OCI-LY3 (cell line): ENCODE data around the gene AMIGO2.
A peak's percentile ranks its signal among the peaks of the same experiment; 100 is the strongest.

Source experiments
- H2AFZ ChIP-seq: fragments of 200-600, 300-600 bp; shearing (Covaris generic); 2 replicates; pipeline ENCODE4 v1.6.0; 2014; ENCODE audit warnings: antibody characterized with exemption, low read depth, low read length
- H3K27ac ChIP-seq: fragments of 200-600, 300-600 bp; sonication (generic); 2 replicates; pipeline ENCODE4 v1.5.1; 2014; ENCODE audit warnings: mild to moderate bottlenecking, low read length, moderate library complexity, mixed read lengths
- H3K27me3 ChIP-seq: fragments of 200-600, 300-600 bp; sonication (generic); 2 replicates; pipeline ENCODE4 v1.6.1; 2014; ENCODE audit warnings: low read depth, low read length, mixed read lengths
- H3K36me3 ChIP-seq: fragments of 200-600, 300-600 bp; sonication (generic); replicated peaks from 2 replicates; pipeline ENCODE3; 2014; ENCODE audit warnings: low read depth, low read length, mixed read lengths
- H3K4me1 ChIP-seq: fragments of 300-600, 200-600 bp; sonication (generic); 2 replicates; pipeline ENCODE4 v1.6.1; 2014; ENCODE audit warnings: low read length, mixed read lengths
- H3K4me2 ChIP-seq: fragments of 200-600, 300-600 bp; sonication (generic); 2 replicates; pipeline ENCODE4 v1.6.1; 2014; ENCODE audit warnings: low read length, mixed read lengths
- H3K4me3 ChIP-seq: fragments of 300-600, 200-600 bp; sonication (generic); 2 replicates; pipeline ENCODE4 v1.5.1; 2014; ENCODE audit warnings: antibody characterized with exemption, mild to moderate bottlenecking, low read length, moderate library complexity
- H3K79me2 ChIP-seq: fragments of 300-600, 200-600 bp; shearing (Covaris generic); 2 replicates; pipeline ENCODE4 v1.6.1; 2014; ENCODE audit warnings: mild to moderate bottlenecking, low read length, mixed read lengths
- H3K9ac ChIP-seq: fragments of 300-600, 200-600 bp; shearing (Covaris generic); 2 replicates; pipeline ENCODE4 v1.6.0; 2014; ENCODE audit warnings: mild to moderate bottlenecking, low read length, moderate library complexity
- H3K9me3 ChIP-seq: fragments of 200-600, 300-600 bp; shearing (Covaris generic); 2 replicates; pipeline ENCODE4 v1.6.1; 2014; ENCODE audit warnings: low read length, mixed read lengths; ENCODE audit not compliant: insufficient read depth
- H4K20me1 ChIP-seq: fragments of 200-600, 300-600 bp; sonication (generic); 2 replicates; pipeline ENCODE4 v1.6.1; 2016; ENCODE audit warnings: low read length, mixed read lengths; ENCODE audit not compliant: insufficient read depth
- CTCF ChIP-seq: fragments of 200-600, 300-600 bp; sonication (generic); IDR thresholded peaks from 2 replicates; pipeline ENCODE4 v1.5.1; 2014; ENCODE audit warnings: antibody characterized with exemption, low read length, low read depth
- EZH2phosphoT487 ChIP-seq: fragments of 200-600 bp; shearing (Covaris generic); IDR thresholded peaks from 2 replicates; pipeline ENCODE4 v1.6.1; 2018; ENCODE audit warnings: antibody characterized with exemption, mixed run types, low read depth

The AMIGO2 gene

GRCh38 chr12:47071241-47071852 lies 8.4 kb downstream of the AMIGO2 start:
- H3K9ac ChIP-seq: no peak overlapping the region
- no peak overlapping the region for H3K4me3 ChIP-seq
- H3K36me3 ChIP-seq: peaks cover 4% of the 10 kb centered on the region
- H4K20me1 ChIP-seq: no peaks in the 10 kb centered on the region
- no peak overlapping the region for H3K27ac ChIP-seq
- H3K79me2 ChIP-seq: peaks cover 4% of the 10 kb centered on the region; the same call in 1 of the 2 replicates
- TF ChIP-seq EZH2phosphoT487: no peak
- peak; percentile 69 for TF ChIP-seq CTCF
- H3K4me1 ChIP-seq: peaks cover 23% of the 10 kb centered on the region
- H3K9me3 ChIP-seq: no peaks in the 10 kb centered on the region
- no peak overlapping the region for H3K4me2 ChIP-seq
- H2AFZ ChIP-seq: no peak overlapping the region
- H3K27me3 ChIP-seq: no peaks in the 10 kb centered on the region

- peaks cover 3% of the 10 kb centered on the region for H3K36me3 ChIP-seq
- no peaks in the 10 kb centered on the region for H4K20me1 ChIP-seq
- H3K27ac ChIP-seq: no peak overlapping the region
- no peaks in the 10 kb centered on the region for H3K9me3 ChIP-seq
- H3K9ac ChIP-seq: no peak overlapping the region
- H3K4me3 ChIP-seq: no peak overlapping the region
- no peak overlapping the region for H2AFZ ChIP-seq
- no peaks in the 10 kb centered on the region for H3K27me3 ChIP-seq
- H3K4me2 ChIP-seq: no peak overlapping the region
- H3K4me1 ChIP-seq: peaks cover 33% of the 10 kb centered on the region
- no peaks in the 10 kb centered on the region for H3K79me2 ChIP-seq
- TF ChIP-seq CTCF: no peak
- TF ChIP-seq EZH2phosphoT487: no peak
These were observed 9.4 kb downstream of the AMIGO2 start for GRCh38 chr12:47070310-47070709.

GRCh38 chr12:47068539-47068938 lies 11.2 kb downstream of the AMIGO2 start:
- no peak overlapping the region for H3K27ac ChIP-seq
- no peak overlapping the region for H2AFZ ChIP-seq
- H3K4me3 ChIP-seq: no peak overlapping the region
- H3K79me2 ChIP-seq: no peaks in the 10 kb centered on the region
- H3K9ac ChIP-seq: no peak overlapping the region
- peaks cover 46% of the 10 kb centered on the region for H3K4me1 ChIP-seq
- no peaks in the 10 kb centered on the region for H4K20me1 ChIP-seq
- H3K4me2 ChIP-seq: no peak overlapping the region
- H3K9me3 ChIP-seq: no peaks in the 10 kb centered on the region
- H3K36me3 ChIP-seq: peaks cover 3% of the 10 kb centered on the region
- TF ChIP-seq CTCF (no peak), EZH2phosphoT487 (no peak)
- no peaks in the 10 kb centered on the region for H3K27me3 ChIP-seq

- TF ChIP-seq CTCF (no peak), EZH2phosphoT487 (no peak)
- H3K79me2 ChIP-seq: no peaks in the 10 kb centered on the region
- H3K9me3 ChIP-seq: no peaks in the 10 kb centered on the region
- H3K4me3 ChIP-seq: no peak overlapping the region
- H3K4me1 ChIP-seq: peaks cover 50% of the 10 kb centered on the region
- H3K27me3 ChIP-seq: no peaks in the 10 kb centered on the region
- peak overlapping the region; percentile 47 for H3K4me2 ChIP-seq
- H3K27ac ChIP-seq: peak overlapping the region; percentile 93
- peaks cover 3% of the 10 kb centered on the region for H3K36me3 ChIP-seq
- H2AFZ ChIP-seq: no peak overlapping the region
- H3K9ac ChIP-seq: peak overlapping the region; percentile 48
- no peaks in the 10 kb centered on the region for H4K20me1 ChIP-seq
These were observed 11.9 kb downstream of the AMIGO2 start for GRCh38 chr12:47067771-47068431.
